ENCODE data around the gene CLEC6A. TPM values are rescaled to one million over a fixed set of nuclear protein-coding genes. Genes with fewer than 3 reads are reported as not detected.
"Not testable (repeated sequence)": the region's sequence is repeated elsewhere in the genome, so short reads cannot be mapped to it uniquely, and the experiment has no call there.

CLEC6A gene
- total RNA-seq = not detected

GRCh38 chr12:8455727-8456360 lies at the start of gene CLEC6A:
Gene CLEC6A (plus strand): TSS chr12:8455962. CDS start chr12:8456112, 150 bp downstream.
- Mint-ChIP-seq H3K27ac (no peak within 1 kb of the TSS), H3K36me3 (ENCODE audit: low read depth) (no peaks in the 10 kb centered on the region), H3K27me3 (peaks cover 25% of the 10 kb centered on the region), H3K9me3 (no peaks in the 10 kb centered on the region), H3K4me1 (no peaks in the 10 kb centered on the region), H3K4me3 (no peak within 1 kb of the TSS)
- ATAC-seq (replicated peaks) = no peak

- not testable (repeated sequence) for H3K4me1 Mint-ChIP-seq; H3K9me3 Mint-ChIP-seq; H3K4me3 Mint-ChIP-seq; H3K27me3 Mint-ChIP-seq; H3K27ac Mint-ChIP-seq; ATAC-seq (replicated peaks); H3K36me3 Mint-ChIP-seq (ENCODE audit: low read depth)
These were observed 36.2 kb upstream of the CLEC6A start for GRCh38 chr12:8419576-8419975.

- ATAC-seq (replicated peaks) = no peak
- no peaks in the 10 kb centered on the region for H3K36me3 Mint-ChIP-seq (ENCODE audit: low read depth)
These were observed 35.3 kb upstream of the CLEC6A start for GRCh38 chr12:8420506-8420905.

GRCh38 chr12:8444536-8445278 lies 11.1 kb upstream of the CLEC6A start:
- H3K27ac Mint-ChIP-seq; H3K9me3 Mint-ChIP-seq; H3K36me3 Mint-ChIP-seq (ENCODE audit: low read depth); H3K27me3 Mint-ChIP-seq; ATAC-seq (replicated peaks); H3K4me1 Mint-ChIP-seq; H3K4me3 Mint-ChIP-seq: not testable (repeated sequence)

More at GRCh38 chr12:8420506-8420905, 35.3 kb upstream of the CLEC6A start:
- no peak overlapping the region for H3K4me3 Mint-ChIP-seq
- no peaks in the 10 kb centered on the region for H3K9me3 Mint-ChIP-seq
- H3K27ac Mint-ChIP-seq = no peak overlapping the region
- no peaks in the 10 kb centered on the region for H3K4me1 Mint-ChIP-seq
- no peaks in the 10 kb centered on the region for H3K27me3 Mint-ChIP-seq

- Mint-ChIP-seq H3K9me3 (no peaks in the 10 kb centered on the region), H3K4me3 (no peak overlapping the region), H3K27ac (no peak overlapping the region), H3K27me3 (no peaks in the 10 kb centered on the region), H3K36me3 (ENCODE audit: low read depth) (no peaks in the 10 kb centered on the region), H3K4me1 (no peaks in the 10 kb centered on the region)
- no peak for ATAC-seq (replicated peaks)
These were observed 10.0 kb upstream of the CLEC6A start for GRCh38 chr12:8445731-8446130.

- H3K36me3 Mint-ChIP-seq (ENCODE audit: low read depth) = no peaks in the 10 kb centered on the region
These were observed 8.9 kb upstream of the CLEC6A start for GRCh38 chr12:8446642-8447547.

GRCh38 chr12:8449355-8449859 lies 6.4 kb upstream of the CLEC6A start:
- Mint-ChIP-seq H3K4me1 (no peaks in the 10 kb centered on the region), H3K9me3 (no peaks in the 10 kb centered on the region), H3K4me3 (no peak overlapping the region), H3K27ac (no peak overlapping the region), H3K27me3 (peaks cover 4% of the 10 kb centered on the region), H3K36me3 (ENCODE audit: low read depth) (no peaks in the 10 kb centered on the region)
- peak; percentile 43 for ATAC-seq (replicated peaks)

More at GRCh38 chr12:8446642-8447547, 8.9 kb upstream of the CLEC6A start:
- Mint-ChIP-seq H3K27ac (no peak overlapping the region), H3K9me3 (no peaks in the 10 kb centered on the region), H3K4me1 (no peaks in the 10 kb centered on the region), H3K4me3 (no peak overlapping the region), H3K27me3 (no peaks in the 10 kb centered on the region)
- ATAC-seq (replicated peaks) = peak; percentile 24

- peaks cover 12% of the 10 kb centered on the region for H3K27me3 Mint-ChIP-seq
- ATAC-seq (replicated peaks) = no peak
- H3K36me3 Mint-ChIP-seq (ENCODE audit: low read depth) = no peaks in the 10 kb centered on the region
- no peaks in the 10 kb centered on the region for H3K9me3 Mint-ChIP-seq
- no peak overlapping the region for H3K4me3 Mint-ChIP-seq
- H3K27ac Mint-ChIP-seq = no peak overlapping the region
- H3K4me1 Mint-ChIP-seq = no peaks in the 10 kb centered on the region
These were observed 3.7 kb upstream of the CLEC6A start for GRCh38 chr12:8452036-8452435.

GRCh38 chr12:8453021-8453513 lies 2.7 kb upstream of the CLEC6A start:
- Mint-ChIP-seq H3K4me3 (no peak overlapping the region), H3K36me3 (ENCODE audit: low read depth) (no peaks in the 10 kb centered on the region), H3K9me3 (no peaks in the 10 kb centered on the region), H3K4me1 (no peaks in the 10 kb centered on the region), H3K27ac (no peak overlapping the region), H3K27me3 (peaks cover 16% of the 10 kb centered on the region)
- no peak for ATAC-seq (replicated peaks)

- H3K27me3 Mint-ChIP-seq = peaks cover 22% of the 10 kb centered on the region
- H3K27ac Mint-ChIP-seq = no peak overlapping the region
- ATAC-seq (replicated peaks) = no peak
- no peaks in the 10 kb centered on the region for H3K9me3 Mint-ChIP-seq
- H3K4me3 Mint-ChIP-seq = no peak overlapping the region
- no peaks in the 10 kb centered on the region for H3K36me3 Mint-ChIP-seq (ENCODE audit: low read depth)
- no peaks in the 10 kb centered on the region for H3K4me1 Mint-ChIP-seq
These were observed 2.0 kb upstream of the CLEC6A start for GRCh38 chr12:8453796-8454195.

- no peaks in the 10 kb centered on the region for H3K9me3 Mint-ChIP-seq
- ATAC-seq (replicated peaks) = no peak
- no peak overlapping the region for H3K4me3 Mint-ChIP-seq
- peaks cover 25% of the 10 kb centered on the region for H3K27me3 Mint-ChIP-seq
- H3K27ac Mint-ChIP-seq = no peak overlapping the region
- no peaks in the 10 kb centered on the region for H3K36me3 Mint-ChIP-seq (ENCODE audit: low read depth)
- no peaks in the 10 kb centered on the region for H3K4me1 Mint-ChIP-seq
These were observed 491 bp upstream of the CLEC6A start for GRCh38 chr12:8455271-8455670.

GRCh38 chr12:8461426-8461825 lies 5.7 kb downstream of the CLEC6A start:
- no peak for ATAC-seq (replicated peaks)
- H3K9me3 Mint-ChIP-seq = no peaks in the 10 kb centered on the region
- H3K4me1 Mint-ChIP-seq = no peaks in the 10 kb centered on the region
- H3K36me3 Mint-ChIP-seq (ENCODE audit: low read depth) = no peaks in the 10 kb centered on the region
- no peak overlapping the region for H3K27ac Mint-ChIP-seq
- peaks cover 14% of the 10 kb centered on the region for H3K27me3 Mint-ChIP-seq
- no peak overlapping the region for H3K4me3 Mint-ChIP-seq

- Mint-ChIP-seq H3K9me3 (peaks cover 7% of the 10 kb centered on the region), H3K27ac (no peak overlapping the region), H3K36me3 (ENCODE audit: low read depth) (no peaks in the 10 kb centered on the region), H3K27me3 (peaks cover 3% of the 10 kb centered on the region), H3K4me1 (no peaks in the 10 kb centered on the region), H3K4me3 (no peak overlapping the region)
- no peak for ATAC-seq (replicated peaks)
These were observed 9.7 kb downstream of the CLEC6A start for GRCh38 chr12:8465301-8465996.

- H3K9me3 Mint-ChIP-seq = peaks cover 7% of the 10 kb centered on the region
These were observed 10.5 kb downstream of the CLEC6A start for GRCh38 chr12:8466241-8466640.

More at GRCh38 chr12:8466241-8466640, 10.5 kb downstream of the CLEC6A start:
- ATAC-seq (replicated peaks) = no peak
- Mint-ChIP-seq H3K4me1 (no peaks in the 10 kb centered on the region), H3K4me3 (no peak overlapping the region), H3K27me3 (peaks cover 3% of the 10 kb centered on the region), H3K27ac (no peak overlapping the region), H3K36me3 (ENCODE audit: low read depth) (no peaks in the 10 kb centered on the region)

Measured in activated T-helper 17 cell treated with anti-CD3 and anti-CD28 coated beads, Interleukin-2, amount 50 U/mL, for 72 hours (primary cell).